HG03139 (cell line): ENCODE results near the gene PCOLCE2.
"Not testable (repeated sequence)": the region's sequence is repeated elsewhere in the genome, so short reads cannot be mapped to it uniquely, and the experiment has no call there.

Source experiments
- ATAC-seq: cut with Tn5 transposase; IDR thresholded peaks from one replicate; pipeline ENCODE4 v1.9.1; 2021; ENCODE audit not compliant: unreplicated experiment

PCOLCE2 gene

GRCh38 chr3:142902356-142902755 is 13.5 kb upstream of the PCOLCE2 start:
- no peak for ATAC-seq

GRCh38 chr3:142898346-142899213 is 9.7 kb upstream of the PCOLCE2 start:
- ATAC-seq, result no peak

- no peak for ATAC-seq
Measured at GRCh38 chr3:142897807-142898206, 8.9 kb upstream of the PCOLCE2 start.

- ATAC-seq, result no peak
Measured at GRCh38 chr3:142896996-142897395, 8.1 kb upstream of the PCOLCE2 start.

- no peak for ATAC-seq
Measured at GRCh38 chr3:142896201-142896755, 7.4 kb upstream of the PCOLCE2 start.

- no peak for ATAC-seq
Measured at GRCh38 chr3:142894493-142894892, 5.6 kb upstream of the PCOLCE2 start.

GRCh38 chr3:142892714-142893113 is 3.8 kb upstream of the PCOLCE2 start:
- ATAC-seq, result no peak

- ATAC-seq, result no peak
Measured at GRCh38 chr3:142890592-142890991, 1.7 kb upstream of the PCOLCE2 start.

- no peak for ATAC-seq
Measured at GRCh38 chr3:142889212-142890014, 530 bp upstream of the PCOLCE2 start.

GRCh38 chr3:142888099-142888480 is 793 bp downstream of the PCOLCE2 start:
- ATAC-seq, result no peak

- no peak for ATAC-seq
Measured at GRCh38 chr3:142886940-142887339, 1.9 kb downstream of the PCOLCE2 start.

GRCh38 chr3:142886021-142886420 is 2.9 kb downstream of the PCOLCE2 start:
- no peak for ATAC-seq

GRCh38 chr3:142884531-142884930 is 4.4 kb downstream of the PCOLCE2 start:
- ATAC-seq, result no peak

GRCh38 chr3:142883534-142883933 is 5.3 kb downstream of the PCOLCE2 start:
- ATAC-seq, result not testable (repeated sequence)

- ATAC-seq, result no peak
Measured at GRCh38 chr3:142881445-142882224, 7.2 kb downstream of the PCOLCE2 start.

- ATAC-seq, result no peak
Measured at GRCh38 chr3:142878649-142879300, 10.1 kb downstream of the PCOLCE2 start.

GRCh38 chr3:142876417-142876816 is 12.5 kb downstream of the PCOLCE2 start:
- no peak for ATAC-seq

- no peak for ATAC-seq
Measured at GRCh38 chr3:142875583-142876207, 13.2 kb downstream of the PCOLCE2 start.

- ATAC-seq, result no peak
Measured at GRCh38 chr3:142875099-142875498, 13.8 kb downstream of the PCOLCE2 start.

GRCh38 chr3:142868382-142868781 is 20.5 kb downstream of the PCOLCE2 start:
- ATAC-seq, result not testable (repeated sequence)
